Activated T-helper 1 cell treated with anti-CD3 and anti-CD28 coated beads, Interleukin-2, amount 50 U/mL, for 16 hours (primary cell): Measurements from ENCODE around the gene ATRAID.

Experiments
- DNase-seq, 2 donors: peaks; one replicate each; pipeline ENCODE4 v3.0.0-alpha.2; 2020; ENCODE audit warnings: low read depth in 1 of 2, low spot score in 1 of 2

ATRAID gene

GRCh38 chr2:27249891-27250651 lies 38.2 kb downstream of the ATRAID start:
- peak in 1 of 2 donors; percentile 15 for DNase-seq

GRCh38 chr2:27250652-27251379 lies 39.0 kb downstream of the ATRAID start:
- DNase-seq, result no peak

DNA sequence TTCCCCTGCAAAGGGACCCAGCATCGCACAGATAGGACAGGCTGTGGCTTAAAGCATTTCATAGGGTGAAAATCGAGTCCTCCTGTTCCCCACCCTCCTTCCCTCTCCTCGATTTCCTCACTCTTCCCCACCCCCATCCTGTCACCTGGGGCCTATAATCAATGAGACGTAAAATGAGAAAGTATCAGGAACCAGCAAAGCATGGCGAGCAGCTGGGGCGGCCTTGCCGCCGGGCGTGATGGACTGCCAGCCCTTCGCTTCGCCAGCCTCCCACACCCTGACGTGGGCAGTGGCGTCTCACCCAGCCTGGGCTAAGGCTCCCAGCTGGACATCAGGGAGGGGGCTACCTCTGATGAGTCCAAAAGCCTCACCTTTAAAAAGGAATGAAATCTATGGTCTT lies 39.9 kb downstream of the ATRAID start:
- DNase-seq, result no peak

GRCh38 chr2:27255187-27255586 lies 43.3 kb downstream of the ATRAID start:
- DNase-seq, result no peak

GRCh38 chr2:27255660-27256059 lies 43.8 kb downstream of the ATRAID start:
- no peak for DNase-seq

DNA sequence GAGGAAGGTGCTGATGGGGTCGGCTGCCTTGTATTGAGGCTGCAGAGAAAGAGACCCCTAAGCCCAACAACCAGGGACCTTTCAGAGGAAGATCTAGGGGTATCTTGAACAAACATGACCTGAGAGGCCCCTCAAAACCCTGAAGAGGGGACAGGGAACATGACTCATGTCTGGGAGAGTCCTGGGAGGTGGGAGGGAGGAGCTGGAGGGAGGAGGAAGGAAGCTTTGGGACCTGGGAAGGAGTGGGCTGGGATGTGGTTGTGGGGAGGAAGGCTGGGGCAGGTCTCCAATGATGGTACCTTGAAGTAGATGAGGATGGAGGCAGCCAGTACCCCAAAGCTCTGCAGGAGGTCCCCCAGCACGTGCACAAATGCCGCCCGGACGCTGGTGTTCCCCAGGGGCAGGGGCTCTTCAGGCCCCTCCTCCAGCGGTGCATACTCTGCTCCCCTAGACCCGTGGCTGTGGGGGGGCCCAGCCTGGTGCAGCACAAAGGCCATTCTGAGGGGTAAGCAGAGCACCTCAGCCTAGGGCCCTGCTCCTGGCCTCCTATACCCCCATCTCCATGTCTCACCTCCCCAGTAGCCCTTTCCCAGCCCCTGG lies 45.1 kb downstream of the ATRAID start:
- no peak for DNase-seq

- no peak for DNase-seq
Measured at GRCh38 chr2:27258051-27258450, 46.2 kb downstream of the ATRAID start.

GRCh38 chr2:27261241-27261925 lies 49.5 kb downstream of the ATRAID start:
- no peak for DNase-seq

- no peak for DNase-seq
Measured at GRCh38 chr2:27261926-27262298, 50.1 kb downstream of the ATRAID start.

- peak; percentile 33 to 51 for DNase-seq
Measured at GRCh38 chr2:27262379-27263286, 50.8 kb downstream of the ATRAID start, which contains the start of gene SLC30A3. Gene SLC30A3 (minus strand): TSS chr2:27263047. CDS start chr2:27262906, 141 bp downstream.

DNA sequence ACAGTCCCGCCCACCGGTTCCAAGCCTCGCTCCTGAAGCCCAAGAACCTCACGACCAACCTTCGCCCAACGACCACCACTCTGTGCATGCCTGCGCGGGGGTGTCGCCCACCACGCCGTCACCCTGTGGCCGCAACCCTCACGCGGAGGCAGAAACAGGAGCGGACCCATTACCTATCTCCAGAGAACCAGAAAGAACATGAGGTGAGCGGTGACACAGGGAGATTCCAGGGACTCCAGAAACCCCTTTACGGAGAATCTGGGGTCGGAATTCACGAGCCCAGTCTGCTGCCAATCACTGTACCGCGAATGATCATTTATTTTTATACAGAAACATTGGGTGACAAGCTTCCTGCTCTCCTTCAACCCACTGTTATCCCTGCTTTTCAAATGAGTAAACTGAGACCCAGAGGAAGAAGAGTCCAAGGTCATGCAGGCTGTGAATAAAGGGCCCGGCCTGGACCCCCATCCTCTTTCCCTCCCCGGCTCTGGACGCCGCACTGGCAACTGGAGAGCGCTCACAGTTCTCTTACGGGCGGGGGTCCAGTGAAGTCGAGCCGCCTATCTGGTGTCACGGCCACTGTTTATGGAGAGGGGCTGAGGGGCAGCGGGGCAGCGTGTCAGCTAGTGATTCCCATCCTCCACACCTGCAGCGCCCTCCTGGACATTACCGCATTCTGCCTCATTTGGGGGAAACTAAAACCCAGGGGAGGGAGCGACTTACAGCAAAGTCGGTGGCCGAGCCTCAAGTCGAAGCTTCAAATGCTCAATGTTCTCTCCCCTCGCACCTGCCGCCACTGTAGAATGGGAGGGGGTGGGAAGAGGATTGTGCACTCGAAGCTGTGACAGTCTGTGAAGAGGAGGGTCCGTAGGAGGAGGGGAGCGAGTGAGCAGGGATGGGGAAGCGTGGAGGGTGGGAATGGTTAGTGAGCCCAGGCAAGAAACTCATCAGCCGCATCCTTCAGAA lies 51.7 kb downstream of the ATRAID start:
- no peak for DNase-seq

DNA sequence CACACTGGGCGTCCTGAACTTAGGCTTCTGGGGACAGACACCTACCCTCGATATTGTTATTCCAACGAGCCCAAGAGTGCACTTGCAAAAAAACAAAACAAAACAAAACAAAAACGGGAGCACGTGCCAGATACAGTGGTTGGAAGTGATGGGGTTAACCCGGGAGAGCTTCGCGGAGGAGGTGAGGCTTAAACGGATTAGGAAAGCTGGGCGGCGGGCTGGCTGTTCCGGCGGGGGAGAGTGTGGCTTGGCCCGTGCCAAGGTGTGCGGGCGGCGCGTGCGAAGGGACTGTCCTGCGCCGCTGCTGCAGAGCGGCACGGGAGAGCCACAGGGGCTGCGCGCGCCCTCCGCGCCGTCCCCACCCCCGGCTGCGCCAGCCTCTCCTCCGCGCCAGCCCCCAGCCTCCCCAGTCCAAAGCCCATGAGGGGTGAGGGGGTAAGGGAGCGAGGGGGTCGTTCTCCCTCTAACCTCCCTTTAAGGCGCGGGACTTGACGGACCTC lies 52.5 kb downstream of the ATRAID start:
- DNase-seq, result no peak

GRCh38 chr2:27264753-27265535 lies 53.1 kb downstream of the ATRAID start:
- peak in 1 of 2 donors; percentile 47 for DNase-seq

- DNase-seq, result no peak
Measured at GRCh38 chr2:27265536-27265870, 53.7 kb downstream of the ATRAID start.
